Measurements from ENCODE around the gene DBP. TPM values are rescaled to one million over a fixed set of nuclear protein-coding genes. Genes with fewer than 3 reads are reported as not detected.

The DBP gene
- total RNA-seq, 1 donor from 2014 or later: 2.9 TPM

DNA sequence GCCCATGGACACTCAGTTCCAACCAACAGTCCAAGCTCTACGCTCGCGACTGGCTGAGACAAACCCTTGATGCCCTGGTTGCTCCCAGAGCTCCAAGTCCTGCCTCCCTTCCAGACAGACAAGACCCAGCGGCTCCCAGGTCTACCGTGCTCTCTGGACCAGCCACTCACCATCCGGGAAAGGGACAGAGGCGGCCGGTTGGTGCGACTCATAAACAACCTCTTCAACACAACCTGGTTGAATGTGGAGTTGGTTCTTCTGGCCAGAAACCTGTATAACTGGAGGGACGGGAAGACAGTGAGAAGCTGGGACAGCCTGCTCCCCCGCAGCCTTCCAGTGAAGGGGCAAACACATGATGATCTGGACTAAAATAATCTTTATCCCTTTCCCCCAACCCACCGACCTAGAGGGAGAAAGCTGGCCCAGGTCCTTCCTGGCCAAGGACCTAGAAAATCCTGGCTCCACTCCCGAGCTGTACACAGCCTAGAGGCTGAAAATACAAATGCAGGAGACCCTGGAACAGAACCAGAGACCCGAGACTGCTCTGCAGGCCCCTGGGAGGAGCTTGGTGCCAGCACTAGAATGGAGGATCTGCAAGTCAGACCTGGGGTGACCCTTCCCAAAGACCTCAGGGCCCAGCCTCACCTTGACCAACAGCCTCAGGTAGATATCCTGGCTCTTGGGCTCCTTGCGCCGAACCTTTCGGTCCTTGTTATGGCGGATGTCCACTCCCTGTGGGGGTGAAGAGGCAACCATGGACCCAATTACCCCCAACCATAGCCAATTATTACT, 19.8 kb downstream of the DBP start:
- Mint-ChIP-seq H3K4me3 (ENCODE audit: unreplicated experiment) (peak overlapping the region; percentile 95), H3K4me1 (ENCODE audit: low read depth, unreplicated experiment) (peaks cover 18% of the 10 kb centered on the region), H3K27me3 (ENCODE audit: unreplicated experiment) (peaks cover 7% of the 10 kb centered on the region), H3K36me3 (ENCODE audit: unreplicated experiment) (no peaks in the 10 kb centered on the region), H3K27ac (ENCODE audit: unreplicated experiment) (peak overlapping the region; percentile 96), H3K9me3 (ENCODE audit: unreplicated experiment) (peaks cover 6% of the 10 kb centered on the region)
- TF ChIP-seq, protein P1, sequence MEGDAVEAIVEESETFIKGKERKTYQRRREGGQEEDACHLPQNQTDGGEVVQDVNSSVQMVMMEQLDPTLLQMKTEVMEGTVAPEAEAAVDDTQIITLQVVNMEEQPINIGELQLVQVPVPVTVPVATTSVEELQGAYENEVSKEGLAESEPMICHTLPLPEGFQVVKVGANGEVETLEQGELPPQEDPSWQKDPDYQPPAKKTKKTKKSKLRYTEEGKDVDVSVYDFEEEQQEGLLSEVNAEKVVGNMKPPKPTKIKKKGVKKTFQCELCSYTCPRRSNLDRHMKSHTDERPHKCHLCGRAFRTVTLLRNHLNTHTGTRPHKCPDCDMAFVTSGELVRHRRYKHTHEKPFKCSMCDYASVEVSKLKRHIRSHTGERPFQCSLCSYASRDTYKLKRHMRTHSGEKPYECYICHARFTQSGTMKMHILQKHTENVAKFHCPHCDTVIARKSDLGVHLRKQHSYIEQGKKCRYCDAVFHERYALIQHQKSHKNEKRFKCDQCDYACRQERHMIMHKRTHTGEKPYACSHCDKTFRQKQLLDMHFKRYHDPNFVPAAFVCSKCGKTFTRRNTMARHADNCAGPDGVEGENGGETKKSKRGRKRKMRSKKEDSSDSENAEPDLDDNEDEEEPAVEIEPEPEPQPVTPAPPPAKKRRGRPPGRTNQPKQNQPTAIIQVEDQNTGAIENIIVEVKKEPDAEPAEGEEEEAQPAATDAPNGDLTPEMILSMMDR (IDR thresholded peaks at IDR 0.05; ENCODE audit: partially characterized antibody, unreplicated experiment): no peak
- DNase-seq: no peak

DNA sequence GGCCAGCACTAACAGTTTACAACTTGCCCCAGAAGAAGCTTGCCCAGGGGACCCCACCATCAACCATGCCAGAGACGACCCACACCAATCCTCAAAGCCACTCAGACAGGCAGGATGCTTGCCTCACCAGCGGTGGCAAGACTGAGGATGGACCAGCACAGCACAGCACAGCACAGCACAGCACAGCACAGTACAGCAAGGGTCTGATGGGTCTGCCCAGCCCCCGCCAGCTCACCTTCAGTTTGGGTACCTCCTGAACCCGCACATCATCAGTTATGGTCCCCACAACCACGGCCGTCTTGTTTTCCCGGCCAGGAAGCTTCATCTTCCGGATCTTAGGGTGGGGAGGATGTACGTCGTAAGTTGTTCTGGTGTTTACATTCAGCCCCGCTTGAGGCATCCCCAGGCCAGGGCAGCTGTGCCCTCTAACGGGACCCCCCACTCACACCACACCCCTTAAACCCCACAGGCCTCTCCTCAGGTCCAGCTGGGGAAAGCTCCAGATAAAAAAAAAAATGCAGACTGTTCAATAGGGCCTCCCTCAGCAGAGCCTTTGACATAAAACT, 20.6 kb downstream of the DBP start:
- Mint-ChIP-seq H3K27ac (ENCODE audit: unreplicated experiment) (peak overlapping the region; percentile 12), H3K9me3 (ENCODE audit: unreplicated experiment) (peaks cover 6% of the 10 kb centered on the region), H3K36me3 (ENCODE audit: unreplicated experiment) (no peaks in the 10 kb centered on the region), H3K4me1 (ENCODE audit: low read depth, unreplicated experiment) (peaks cover 13% of the 10 kb centered on the region), H3K27me3 (ENCODE audit: unreplicated experiment) (peaks cover 9% of the 10 kb centered on the region), H3K4me3 (ENCODE audit: unreplicated experiment) (peak overlapping the region; percentile 95)
- DNase-seq: no peak
- TF ChIP-seq, protein P1 (IDR thresholded peaks at IDR 0.05; ENCODE audit: partially characterized antibody, unreplicated experiment): no peak

DNA sequence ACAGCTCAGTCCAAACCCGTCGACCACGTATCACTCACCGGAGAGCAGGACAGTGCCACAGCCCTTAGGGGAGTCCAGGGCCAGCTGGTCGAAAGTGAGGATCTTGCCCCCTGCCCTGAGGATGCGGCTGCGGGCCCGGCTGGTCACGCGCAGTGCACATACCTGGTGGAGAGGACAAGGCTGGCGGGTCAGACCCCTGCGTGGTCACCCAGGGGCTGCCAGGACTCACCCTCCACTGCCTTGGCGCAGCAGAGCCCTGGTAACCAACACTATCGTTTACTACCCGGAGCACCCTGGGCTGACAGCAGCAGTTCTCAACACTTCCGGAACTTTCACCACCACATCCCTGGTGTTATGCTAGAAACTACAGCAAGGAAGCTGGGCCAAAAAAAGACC, 21.1 kb downstream of the DBP start:
- Mint-ChIP-seq H3K4me1 (ENCODE audit: low read depth, unreplicated experiment) (peaks cover 11% of the 10 kb centered on the region), H3K9me3 (ENCODE audit: unreplicated experiment) (peaks cover 6% of the 10 kb centered on the region), H3K36me3 (ENCODE audit: unreplicated experiment) (no peaks in the 10 kb centered on the region), H3K27ac (ENCODE audit: unreplicated experiment) (no peak overlapping the region), H3K27me3 (ENCODE audit: unreplicated experiment) (peaks cover 9% of the 10 kb centered on the region), H3K4me3 (ENCODE audit: unreplicated experiment) (peak overlapping the region; percentile 95)
- TF ChIP-seq, protein P1 (IDR thresholded peaks at IDR 0.05; ENCODE audit: partially characterized antibody, unreplicated experiment): no peak
- DNase-seq: no peak

DNA sequence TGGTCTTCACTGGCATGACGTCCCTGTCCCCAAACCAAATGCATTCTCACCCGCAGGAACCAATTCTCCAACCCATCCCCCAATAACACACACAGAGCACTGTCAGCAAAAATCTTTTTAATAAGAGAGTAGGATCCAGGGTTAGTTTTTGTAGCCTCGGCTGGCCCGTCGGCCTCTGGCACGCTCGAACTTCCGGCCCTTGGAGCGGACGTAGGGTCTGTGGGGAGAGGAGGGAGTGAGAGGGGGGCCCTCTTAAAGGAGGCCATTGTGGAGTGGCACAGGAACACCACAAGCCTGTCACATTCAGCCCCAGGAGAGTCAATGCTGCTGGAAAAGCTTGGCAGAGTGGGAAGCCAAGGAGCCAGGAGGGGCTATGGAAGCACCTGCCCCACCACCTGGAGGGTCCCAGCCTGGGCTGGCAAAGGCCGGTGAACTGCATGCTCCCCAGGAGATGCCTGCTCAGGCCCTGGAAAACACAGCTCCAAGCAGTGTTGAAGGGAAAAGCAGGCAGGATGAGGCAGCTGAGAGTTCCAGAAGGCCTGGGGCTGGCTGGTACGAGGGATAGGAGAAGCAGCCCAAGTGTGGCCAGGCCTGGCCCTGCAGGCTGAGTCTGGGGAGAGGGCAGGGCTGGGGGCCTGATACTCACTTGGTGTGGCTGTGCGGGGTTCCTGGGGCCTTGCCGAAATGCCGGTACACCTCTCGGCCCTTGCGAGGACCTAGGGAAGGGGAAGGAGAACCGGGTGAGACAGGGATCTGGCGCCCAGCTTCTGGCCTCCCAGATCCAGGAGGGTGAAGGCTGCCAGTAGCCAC, 21.7 kb downstream of the DBP start:
- DNase-seq: no peak
- peaks cover 9% of the 10 kb centered on the region for H3K27me3 Mint-ChIP-seq (ENCODE audit: unreplicated experiment)
- H3K27ac Mint-ChIP-seq (ENCODE audit: unreplicated experiment): no peak overlapping the region
- H3K4me3 Mint-ChIP-seq (ENCODE audit: unreplicated experiment): peak overlapping the region; percentile 42
- peaks cover 11% of the 10 kb centered on the region for H3K4me1 Mint-ChIP-seq (ENCODE audit: low read depth, unreplicated experiment)
- H3K36me3 Mint-ChIP-seq (ENCODE audit: unreplicated experiment): no peaks in the 10 kb centered on the region
- peaks cover 7% of the 10 kb centered on the region for H3K9me3 Mint-ChIP-seq (ENCODE audit: unreplicated experiment)
- TF ChIP-seq, protein P1 (IDR thresholded peaks at IDR 0.05; ENCODE audit: partially characterized antibody, unreplicated experiment): no peak
